ENCODE measurements around the gene ENTPD7. TPM values are rescaled to one million over a fixed set of nuclear protein-coding genes. Genes with fewer than 3 reads are reported as not detected.
A peak's percentile ranks its signal among the peaks of the same experiment; 100 is the strongest.

Gene ENTPD7, protein sequence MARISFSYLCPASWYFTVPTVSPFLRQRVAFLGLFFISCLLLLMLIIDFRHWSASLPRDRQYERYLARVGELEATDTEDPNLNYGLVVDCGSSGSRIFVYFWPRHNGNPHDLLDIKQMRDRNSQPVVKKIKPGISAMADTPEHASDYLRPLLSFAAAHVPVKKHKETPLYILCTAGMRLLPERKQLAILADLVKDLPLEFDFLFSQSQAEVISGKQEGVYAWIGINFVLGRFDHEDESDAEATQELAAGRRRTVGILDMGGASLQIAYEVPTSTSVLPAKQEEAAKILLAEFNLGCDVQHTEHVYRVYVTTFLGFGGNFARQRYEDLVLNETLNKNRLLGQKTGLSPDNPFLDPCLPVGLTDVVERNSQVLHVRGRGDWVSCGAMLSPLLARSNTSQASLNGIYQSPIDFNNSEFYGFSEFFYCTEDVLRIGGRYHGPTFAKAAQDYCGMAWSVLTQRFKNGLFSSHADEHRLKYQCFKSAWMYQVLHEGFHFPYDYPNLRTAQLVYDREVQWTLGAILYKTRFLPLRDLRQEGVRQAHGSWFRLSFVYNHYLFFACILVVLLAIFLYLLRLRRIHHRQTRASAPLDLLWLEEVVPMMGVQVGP
- 20.6 to 21.2 TPM (median 21.1 TPM) in 3 replicates for total RNA-seq

DNA sequence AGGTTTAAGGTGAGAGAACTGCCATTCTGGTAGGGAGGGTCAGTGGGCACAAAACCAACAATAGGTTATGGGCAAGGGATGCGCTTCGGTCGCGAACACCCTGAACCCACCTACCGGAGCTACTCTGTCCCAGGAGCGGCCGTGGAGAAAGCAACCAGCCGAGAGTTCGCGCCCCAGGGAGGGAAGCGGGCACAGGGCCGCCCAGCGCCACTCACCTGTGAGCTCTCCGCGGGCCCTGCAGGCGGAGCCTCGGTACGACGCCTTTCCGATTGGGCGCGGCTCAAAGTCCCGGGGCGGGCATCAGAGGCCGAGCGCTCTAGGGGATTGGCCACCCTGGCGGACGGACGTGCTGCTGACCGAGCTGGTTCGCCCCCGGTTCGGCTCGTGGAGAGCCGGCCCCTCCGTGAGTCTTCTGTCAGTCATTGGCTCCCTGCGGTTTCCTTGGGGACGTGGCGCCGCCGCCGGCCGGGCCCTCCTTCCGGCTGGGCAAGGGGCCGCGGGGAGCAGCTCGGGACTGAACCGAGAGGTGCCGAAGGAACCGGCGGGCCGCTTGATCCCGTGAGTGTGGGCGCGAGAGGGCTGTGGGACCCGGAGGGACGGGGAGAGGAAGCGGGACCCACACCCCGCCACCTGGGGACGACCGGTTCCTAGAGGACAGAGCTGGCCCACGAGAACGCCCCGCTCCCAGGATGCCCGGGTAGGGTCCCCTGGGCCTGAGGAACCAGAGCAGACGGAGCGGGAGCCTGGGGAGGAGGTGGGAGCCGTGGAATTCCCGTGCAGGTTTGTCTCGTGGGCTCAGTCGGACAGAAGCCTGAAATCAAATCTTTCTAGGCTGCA, at the start of gene ENTPD7:
ENTPD7 (plus strand) TSS at position 479 of the 837 bp plus-strand sequence. CDS start 448 bp downstream, outside the sequence.
- Mint-ChIP-seq H3K27me3 (ENCODE audit: low read depth) (peaks cover 5% of the 10 kb centered on the region), H3K36me3 (peaks cover 7% of the 10 kb centered on the region), H3K4me3 (peak within 1 kb of the TSS; percentile 87), H3K9me3 (no peaks in the 10 kb centered on the region), H3K27ac (peak within 1 kb of the TSS; percentile 93), H3K4me1 (peaks cover 28% of the 10 kb centered on the region)
- DNase-seq (ENCODE audit: low spot score in 2 of 2, unreplicated experiment in 2 of 2) = peak; percentile 88 to 95
- TF ChIP-seq, protein P1, sequence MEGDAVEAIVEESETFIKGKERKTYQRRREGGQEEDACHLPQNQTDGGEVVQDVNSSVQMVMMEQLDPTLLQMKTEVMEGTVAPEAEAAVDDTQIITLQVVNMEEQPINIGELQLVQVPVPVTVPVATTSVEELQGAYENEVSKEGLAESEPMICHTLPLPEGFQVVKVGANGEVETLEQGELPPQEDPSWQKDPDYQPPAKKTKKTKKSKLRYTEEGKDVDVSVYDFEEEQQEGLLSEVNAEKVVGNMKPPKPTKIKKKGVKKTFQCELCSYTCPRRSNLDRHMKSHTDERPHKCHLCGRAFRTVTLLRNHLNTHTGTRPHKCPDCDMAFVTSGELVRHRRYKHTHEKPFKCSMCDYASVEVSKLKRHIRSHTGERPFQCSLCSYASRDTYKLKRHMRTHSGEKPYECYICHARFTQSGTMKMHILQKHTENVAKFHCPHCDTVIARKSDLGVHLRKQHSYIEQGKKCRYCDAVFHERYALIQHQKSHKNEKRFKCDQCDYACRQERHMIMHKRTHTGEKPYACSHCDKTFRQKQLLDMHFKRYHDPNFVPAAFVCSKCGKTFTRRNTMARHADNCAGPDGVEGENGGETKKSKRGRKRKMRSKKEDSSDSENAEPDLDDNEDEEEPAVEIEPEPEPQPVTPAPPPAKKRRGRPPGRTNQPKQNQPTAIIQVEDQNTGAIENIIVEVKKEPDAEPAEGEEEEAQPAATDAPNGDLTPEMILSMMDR (IDR thresholded peaks at IDR 0.05; ENCODE audit: unreplicated experiment) = peak; percentile 51

DNA sequence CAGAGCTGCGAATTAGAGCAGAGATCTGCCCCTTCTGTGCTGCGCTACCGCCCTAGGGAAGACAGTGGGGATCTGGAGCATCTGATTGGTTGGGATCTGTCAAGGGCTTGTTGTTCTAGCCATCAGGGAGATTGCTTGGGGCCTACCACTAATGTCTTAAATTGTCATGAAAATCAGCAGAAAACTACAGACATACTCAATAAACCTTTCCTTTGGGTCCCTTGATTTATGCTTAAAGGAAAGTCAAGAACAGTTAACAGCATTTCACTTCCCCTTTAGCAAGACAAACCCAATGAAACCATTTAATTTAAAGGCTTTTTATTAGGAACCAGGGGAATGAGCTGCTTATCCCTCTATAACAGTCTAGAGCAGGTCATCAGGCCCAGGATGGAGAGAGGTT, 49.1 kb upstream of the ENTPD7 start:
- H3K4me3 Mint-ChIP-seq = no peak overlapping the region
- no peak for DNase-seq (ENCODE audit: low spot score in 2 of 2, unreplicated experiment in 2 of 2)
- H3K9me3 Mint-ChIP-seq = peaks cover under 1% of the 10 kb centered on the region
- no peaks in the 10 kb centered on the region for H3K4me1 Mint-ChIP-seq
- no peaks in the 10 kb centered on the region for H3K27me3 Mint-ChIP-seq (ENCODE audit: low read depth)
- H3K27ac Mint-ChIP-seq = no peak overlapping the region
- TF ChIP-seq, protein P1 (IDR thresholded peaks at IDR 0.05; ENCODE audit: unreplicated experiment) = no peak
- H3K36me3 Mint-ChIP-seq = peaks cover 1% of the 10 kb centered on the region

DNA sequence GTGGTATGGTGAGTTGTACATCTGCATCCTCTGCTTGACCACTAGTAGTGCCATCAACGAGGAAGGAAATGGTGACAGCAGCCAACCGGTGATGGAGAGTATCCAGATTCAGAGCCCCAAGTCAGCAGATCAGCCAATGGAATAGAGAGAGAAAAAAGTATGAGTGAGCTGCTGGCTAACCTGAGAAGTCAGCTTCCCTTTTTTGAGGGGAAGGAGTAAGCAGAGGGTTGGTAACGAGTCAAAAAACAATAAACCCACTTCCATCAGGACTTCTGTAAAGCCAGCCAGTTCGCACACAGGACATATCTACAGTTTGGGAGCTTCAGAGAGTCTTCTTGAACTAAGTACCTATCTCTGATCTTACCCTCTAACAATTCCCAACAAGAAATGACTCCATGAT, 48.0 kb upstream of the ENTPD7 start:
- DNase-seq (ENCODE audit: low spot score in 2 of 2, unreplicated experiment in 2 of 2) = no peak
- TF ChIP-seq, protein P1 (IDR thresholded peaks at IDR 0.05; ENCODE audit: unreplicated experiment) = no peak
- peaks cover 1% of the 10 kb centered on the region for H3K36me3 Mint-ChIP-seq
- no peak overlapping the region for H3K27ac Mint-ChIP-seq
- H3K27me3 Mint-ChIP-seq (ENCODE audit: low read depth) = no peaks in the 10 kb centered on the region
- no peak overlapping the region for H3K4me3 Mint-ChIP-seq
- H3K9me3 Mint-ChIP-seq = no peaks in the 10 kb centered on the region
- H3K4me1 Mint-ChIP-seq = no peaks in the 10 kb centered on the region

DNA sequence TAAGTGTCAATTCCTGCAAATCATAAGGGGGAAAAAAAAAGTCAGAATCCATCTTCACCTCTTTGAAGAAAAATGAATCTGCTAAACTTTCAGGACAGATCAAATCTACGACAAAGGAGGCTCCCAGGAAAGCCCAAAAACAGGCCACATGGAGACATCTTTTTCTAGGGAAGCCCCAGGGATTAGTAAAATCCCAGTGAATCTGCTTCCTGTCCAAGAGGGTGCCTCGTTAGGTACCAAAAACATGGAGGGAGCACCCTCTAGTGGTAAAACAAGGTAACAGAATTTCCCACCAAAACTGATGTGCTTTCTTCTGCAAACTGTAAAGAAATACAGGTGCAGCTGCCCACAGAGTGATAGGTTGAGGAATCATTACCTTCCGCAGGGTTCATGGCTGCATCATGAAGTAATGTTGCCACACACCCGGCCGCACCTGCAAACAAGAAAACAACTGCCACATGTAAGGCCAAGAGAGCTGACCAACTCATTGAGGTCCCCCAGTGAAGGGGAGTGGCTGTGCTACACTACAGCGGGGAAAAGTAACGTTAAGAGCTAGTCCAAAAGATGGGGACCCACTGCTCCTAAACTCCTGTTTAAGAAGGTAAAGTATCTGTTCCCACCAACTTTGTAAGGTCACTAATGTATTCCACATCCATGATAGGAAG, 47.0 kb upstream of the ENTPD7 start:
- DNase-seq (ENCODE audit: low spot score in 2 of 2, unreplicated experiment in 2 of 2) = no peak
- H3K4me1 Mint-ChIP-seq = peaks cover 1% of the 10 kb centered on the region
- H3K27ac Mint-ChIP-seq = no peak overlapping the region
- H3K4me3 Mint-ChIP-seq = no peak overlapping the region
- no peaks in the 10 kb centered on the region for H3K27me3 Mint-ChIP-seq (ENCODE audit: low read depth)
- no peaks in the 10 kb centered on the region for H3K9me3 Mint-ChIP-seq
- TF ChIP-seq, protein P1 (IDR thresholded peaks at IDR 0.05; ENCODE audit: unreplicated experiment) = peak; percentile 87
- peaks cover 1% of the 10 kb centered on the region for H3K36me3 Mint-ChIP-seq

DNA sequence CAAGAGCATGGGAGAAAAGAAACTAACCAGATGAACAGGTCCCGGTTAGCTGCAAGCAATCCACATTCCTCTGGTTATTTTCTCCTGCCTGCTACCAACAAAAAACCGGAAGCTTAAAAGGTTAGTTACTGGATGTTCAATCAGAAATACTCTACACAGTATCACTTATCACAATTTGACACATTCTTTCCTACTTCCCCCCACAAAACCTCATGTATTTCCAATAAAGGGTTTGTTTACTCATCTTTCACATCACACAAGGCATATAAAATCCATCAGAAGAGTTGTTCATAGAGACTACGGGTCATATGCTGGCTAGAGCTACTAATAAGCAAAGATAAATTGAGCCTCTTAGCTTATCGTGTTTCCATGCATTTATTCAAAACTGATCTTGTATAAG, 43.9 kb upstream of the ENTPD7 start:
- no peaks in the 10 kb centered on the region for H3K36me3 Mint-ChIP-seq
- no peak overlapping the region for H3K4me3 Mint-ChIP-seq
- TF ChIP-seq, protein P1 (IDR thresholded peaks at IDR 0.05; ENCODE audit: unreplicated experiment) = no peak
- H3K9me3 Mint-ChIP-seq = no peaks in the 10 kb centered on the region
- H3K27ac Mint-ChIP-seq = no peak overlapping the region
- H3K27me3 Mint-ChIP-seq (ENCODE audit: low read depth) = no peaks in the 10 kb centered on the region
- no peak for DNase-seq (ENCODE audit: low spot score in 2 of 2, unreplicated experiment in 2 of 2)
- peaks cover 21% of the 10 kb centered on the region for H3K4me1 Mint-ChIP-seq

Data from mesothelial cell of epicardium (in vitro differentiated cells).